ENCODE measurements around the gene YY1. TPM values are rescaled to one million over a fixed set of nuclear protein-coding genes. Genes with fewer than 3 reads are reported as not detected.
"Not testable (repeated sequence)": the region's sequence is repeated elsewhere in the genome, so short reads cannot be mapped to it uniquely, and the experiment has no call there.

Gene YY1
- total RNA-seq (2014; rRNA removed; shearing (Covaris generic); ENCODE audit: low replicate concordance) = 44.4 and 54.2 TPM in 2 replicates

- in situ Hi-C loops (cut with HindIII; ENCODE audit: low pct_unique_long_range_greater_than_20kb, low sequenced_read_pairs) = no loop called here
- peak; percentile 97 for DNase-seq (ENCODE audit: low read depth)
Measured at GRCh38 chr14:100238419-100239210, at the start of gene YY1. YY1 (plus strand) TSS chr14:100239144; CDS start chr14:100239245, 101 bp downstream.

- in situ Hi-C loops (cut with HindIII; ENCODE audit: low pct_unique_long_range_greater_than_20kb, low sequenced_read_pairs) = no loop called here
- no peak for DNase-seq (ENCODE audit: low read depth)
Measured at GRCh38 chr14:100190126-100190525, 48.8 kb upstream of the YY1 start.

- in situ Hi-C loops (cut with HindIII; ENCODE audit: low pct_unique_long_range_greater_than_20kb, low sequenced_read_pairs) = no loop called here
- DNase-seq (ENCODE audit: low read depth) = no peak
Measured at GRCh38 chr14:100191584-100192249, 47.2 kb upstream of the YY1 start.

GRCh38 chr14:100192250-100192671, 46.7 kb upstream of the YY1 start:
- DNase-seq (ENCODE audit: low read depth) = no peak
- in situ Hi-C loops (cut with HindIII; ENCODE audit: low pct_unique_long_range_greater_than_20kb, low sequenced_read_pairs) = no loop called here

GRCh38 chr14:100192672-100193416, 46.1 kb upstream of the YY1 start:
- in situ Hi-C loops (cut with HindIII; ENCODE audit: low pct_unique_long_range_greater_than_20kb, low sequenced_read_pairs) = no loop called here
- DNase-seq (ENCODE audit: low read depth) = peak; percentile 97

DNA sequence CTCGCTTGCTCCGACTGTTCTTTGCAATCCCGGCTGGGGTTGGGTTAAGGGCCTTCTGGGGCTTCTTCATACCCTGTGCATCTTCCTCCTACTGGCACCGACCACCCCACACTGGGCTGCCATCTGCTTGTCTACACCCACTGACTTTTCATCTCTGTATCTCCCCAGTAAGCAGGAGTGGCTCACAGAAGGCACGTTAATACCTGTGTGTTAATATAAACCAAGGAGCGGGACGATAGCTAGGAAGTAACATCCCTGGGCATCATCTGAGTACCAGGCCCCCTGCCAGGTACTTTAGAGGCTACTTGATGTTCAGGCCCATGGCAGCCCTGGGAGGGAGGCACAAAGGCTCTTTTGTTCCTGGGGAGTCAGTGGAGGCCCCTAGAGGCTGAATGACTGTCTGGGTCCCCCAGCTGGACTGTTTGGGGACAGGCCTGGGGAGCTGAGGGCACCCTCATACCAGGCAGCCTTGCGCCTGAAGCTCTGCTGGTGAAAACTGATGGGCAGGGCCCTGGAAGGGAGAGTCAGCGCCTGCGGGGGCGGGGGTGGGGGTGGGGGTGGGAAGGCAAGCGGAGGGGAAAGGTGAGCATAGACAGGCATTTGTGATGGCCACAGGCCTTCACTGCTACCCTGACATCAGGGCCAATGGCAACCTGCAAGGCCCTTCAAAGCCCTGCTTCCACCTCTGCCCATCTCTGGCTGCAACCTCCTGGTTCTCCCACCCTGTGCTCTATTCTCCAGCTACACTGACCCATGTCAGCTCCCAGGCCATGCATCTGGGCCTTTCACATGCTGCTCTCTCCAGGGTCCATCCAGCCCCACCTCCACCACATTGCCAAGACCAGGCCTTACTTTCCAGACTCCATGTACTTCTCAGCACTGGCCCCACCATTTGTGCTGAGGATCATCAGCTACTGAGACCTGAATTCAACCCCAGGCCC, 45.3 kb upstream of the YY1 start:
- no peak for DNase-seq (ENCODE audit: low read depth)
- in situ Hi-C loops (cut with HindIII; ENCODE audit: low pct_unique_long_range_greater_than_20kb, low sequenced_read_pairs) = no loop called here

DNA sequence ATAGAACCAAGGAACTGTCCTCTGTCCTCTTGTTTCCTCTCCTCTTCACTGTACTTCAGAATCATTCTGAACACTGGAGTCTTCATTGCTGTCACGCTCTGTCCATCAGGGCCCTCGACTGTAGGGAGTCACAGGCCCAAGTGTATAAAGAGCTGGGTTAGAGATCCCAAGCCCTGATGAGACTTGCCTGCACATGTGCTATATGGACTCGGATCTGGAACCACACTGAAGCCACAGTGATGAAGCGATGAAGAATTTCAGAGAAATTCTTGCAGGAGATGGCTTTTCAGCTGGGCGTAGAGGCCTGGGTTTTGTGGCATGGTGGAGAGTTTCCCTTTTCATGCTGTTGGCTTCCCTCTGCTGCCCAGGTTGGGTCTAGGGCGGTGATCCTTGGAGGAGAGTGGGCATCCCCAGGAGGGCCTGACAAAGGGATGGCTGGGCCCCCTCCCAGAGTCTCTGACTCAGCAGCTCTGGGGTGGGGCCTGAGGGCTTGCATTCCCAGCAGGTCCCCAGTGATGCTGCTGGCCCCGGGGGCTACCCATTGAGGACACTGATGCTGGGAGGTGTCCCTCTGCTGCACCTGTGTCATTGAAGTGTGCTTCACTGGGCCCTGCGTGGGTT, 39.6 kb upstream of the YY1 start:
- DNase-seq (ENCODE audit: low read depth) = no peak
- in situ Hi-C loops (cut with HindIII; ENCODE audit: low pct_unique_long_range_greater_than_20kb, low sequenced_read_pairs) = no loop called here

- DNase-seq (ENCODE audit: low read depth) = no peak
- in situ Hi-C loops (cut with HindIII; ENCODE audit: low pct_unique_long_range_greater_than_20kb, low sequenced_read_pairs) = no loop called here
Measured at GRCh38 chr14:100200311-100200710, 38.6 kb upstream of the YY1 start.

- in situ Hi-C loops (cut with HindIII; ENCODE audit: low pct_unique_long_range_greater_than_20kb, low sequenced_read_pairs) = no loop called here
- no peak for DNase-seq (ENCODE audit: low read depth)
Measured at GRCh38 chr14:100201701-100202100, 37.2 kb upstream of the YY1 start.

GRCh38 chr14:100202712-100203111, 36.2 kb upstream of the YY1 start:
- in situ Hi-C loops (cut with HindIII; ENCODE audit: low pct_unique_long_range_greater_than_20kb, low sequenced_read_pairs) = no loop called here
- DNase-seq (ENCODE audit: low read depth) = no peak

- in situ Hi-C loops (cut with HindIII; ENCODE audit: low pct_unique_long_range_greater_than_20kb, low sequenced_read_pairs) = no loop called here
Measured at GRCh38 chr14:100203146-100203545, 35.8 kb upstream of the YY1 start.

GRCh38 chr14:100203962-100204834, 34.7 kb upstream of the YY1 start:
- DNase-seq (ENCODE audit: low read depth) = no peak

More at GRCh38 chr14:100203146-100203545, 35.8 kb upstream of the YY1 start:
- no peak for DNase-seq (ENCODE audit: low read depth)

DNA sequence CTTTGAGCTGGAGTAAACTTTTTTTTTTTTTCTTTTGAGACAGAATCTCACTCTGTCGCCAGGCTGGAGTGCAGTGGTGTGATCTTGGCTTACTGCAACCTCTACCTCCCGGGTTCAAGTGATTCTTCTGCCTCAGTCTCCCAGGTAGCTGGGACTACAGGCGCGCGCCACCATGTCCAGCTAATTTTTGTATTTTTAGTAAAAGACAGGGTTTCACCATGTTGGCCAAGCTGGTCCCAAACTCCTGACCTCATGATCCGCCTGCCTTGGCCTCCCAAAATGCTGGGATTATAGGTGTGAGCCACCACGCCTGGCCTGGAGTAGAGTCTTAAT, 34.1 kb upstream of the YY1 start:
- in situ Hi-C loops (cut with HindIII; ENCODE audit: low pct_unique_long_range_greater_than_20kb, low sequenced_read_pairs); DNase-seq (ENCODE audit: low read depth): not testable (repeated sequence)

More at GRCh38 chr14:100203962-100204834, 34.7 kb upstream of the YY1 start:
- in situ Hi-C loops (cut with HindIII; ENCODE audit: low pct_unique_long_range_greater_than_20kb, low sequenced_read_pairs) = no loop called here

GRCh38 chr14:100207588-100207987, 31.4 kb upstream of the YY1 start:
- in situ Hi-C loops (cut with HindIII; ENCODE audit: low pct_unique_long_range_greater_than_20kb, low sequenced_read_pairs) = not testable (repeated sequence)

DNA sequence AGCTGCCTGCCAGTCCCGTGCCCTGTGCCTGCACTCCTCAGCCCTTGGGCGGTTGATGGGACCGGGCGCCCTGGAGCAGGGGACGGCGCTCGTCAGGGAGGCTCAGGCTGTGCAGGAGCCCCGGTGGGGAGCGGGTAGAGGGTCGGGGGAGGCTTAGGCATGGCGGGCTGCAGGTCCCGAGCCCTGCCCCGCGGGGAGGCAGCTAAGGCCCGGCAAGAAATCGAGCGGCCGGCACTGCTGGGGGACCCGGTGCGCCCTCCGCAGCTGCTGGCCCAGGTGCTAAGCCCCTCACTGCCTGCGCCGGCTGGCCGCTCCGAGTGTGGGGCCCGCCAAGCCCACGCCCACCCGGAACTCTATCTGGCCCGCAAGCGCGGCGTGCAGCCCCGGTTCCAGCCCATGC, 30.8 kb upstream of the YY1 start:
- in situ Hi-C loops (cut with HindIII; ENCODE audit: low pct_unique_long_range_greater_than_20kb, low sequenced_read_pairs); DNase-seq (ENCODE audit: low read depth): not testable (repeated sequence)

More at GRCh38 chr14:100207588-100207987, 31.4 kb upstream of the YY1 start:
- not testable (repeated sequence) for DNase-seq (ENCODE audit: low read depth)

DNA sequence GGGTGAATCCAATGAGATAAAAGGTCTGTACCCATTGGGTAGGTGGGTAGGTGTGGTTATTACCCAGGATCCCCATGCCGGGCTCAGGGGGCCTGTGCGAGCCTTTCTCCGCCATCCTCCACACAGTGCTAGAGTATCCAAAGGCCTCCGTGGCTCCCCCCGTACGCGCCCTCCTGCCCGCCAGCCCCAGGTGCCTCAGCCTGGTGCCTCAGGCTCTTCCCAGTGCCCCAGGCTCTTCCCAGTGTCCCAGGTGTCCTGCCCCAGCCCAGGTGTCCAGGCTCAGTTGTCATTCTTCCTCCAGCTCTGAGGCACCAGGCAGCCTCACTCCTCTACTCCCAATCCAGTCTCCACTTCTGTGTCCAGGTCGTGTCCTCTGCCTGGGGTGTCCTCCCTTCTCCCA, 27.6 kb upstream of the YY1 start:
- in situ Hi-C loops (cut with HindIII; ENCODE audit: low pct_unique_long_range_greater_than_20kb, low sequenced_read_pairs) = no loop called here
- no peak for DNase-seq (ENCODE audit: low read depth)

DNA sequence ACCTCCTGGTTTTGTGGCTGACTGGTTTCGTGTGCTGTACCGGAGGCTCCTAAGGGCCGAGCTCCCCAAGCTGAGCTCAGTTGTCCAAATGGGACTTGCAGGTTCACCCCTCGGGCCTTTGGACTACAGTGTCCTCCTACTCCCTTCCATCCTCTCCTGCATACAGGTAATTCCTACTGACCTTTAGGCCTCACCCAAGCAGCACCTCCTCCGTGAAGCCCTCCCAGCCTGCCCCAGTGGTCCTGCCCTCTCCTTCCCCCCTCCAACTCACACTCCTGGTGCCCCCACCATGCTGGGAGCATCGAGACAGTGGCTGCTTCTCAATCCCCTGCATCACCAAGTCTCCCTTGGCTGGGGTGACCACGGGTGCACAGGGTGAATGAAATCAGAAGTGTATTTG, 27.1 kb upstream of the YY1 start:
- in situ Hi-C loops (cut with HindIII; ENCODE audit: low pct_unique_long_range_greater_than_20kb, low sequenced_read_pairs) = no loop called here
- no peak for DNase-seq (ENCODE audit: low read depth)
